Posterior vena cava (tissue), 2 donors: ENCODE data around the gene NSMCE1. TPM values are rescaled to one million over a fixed set of nuclear protein-coding genes. Genes with fewer than 3 reads are reported as not detected.

Source experiments
- DNase-seq: peaks from one replicate; pipeline ENCODE4 v3.0.0-alpha.2; 2020; ENCODE audit warnings: low spot score
- intact Hi-C, 2 donors: fragments of 100-400 bp; cut with DNase I; formaldehyde crosslinking; loops; one replicate each; pipeline versions ENCODE4 v1.14.1 to v1.14.2; 2022 to 2023
- long read RNA-seq, 2 donors: library from polyadenylated mRNA; unstranded; transcript quantifications; one replicate each; pipeline ENCODE4 v2.0.0, GENCODE V29; 2020 to 2021
- total RNA-seq, 2 donors: library from RNA; stranded (reverse); fragmentation: NEBNext Ultra II Directional; extraction: Animal tissue kit (Norgen Biotek cat#: 25700); gene quantifications; one replicate each; pipeline ENCODE4 v1.2.1, GENCODE V29; 2021
- donor health status: DM: yes; HTN: yes; CAD: no.
- donor health status: DM: yes; HTN: yes; CAD: no.

Gene NSMCE1, protein sequence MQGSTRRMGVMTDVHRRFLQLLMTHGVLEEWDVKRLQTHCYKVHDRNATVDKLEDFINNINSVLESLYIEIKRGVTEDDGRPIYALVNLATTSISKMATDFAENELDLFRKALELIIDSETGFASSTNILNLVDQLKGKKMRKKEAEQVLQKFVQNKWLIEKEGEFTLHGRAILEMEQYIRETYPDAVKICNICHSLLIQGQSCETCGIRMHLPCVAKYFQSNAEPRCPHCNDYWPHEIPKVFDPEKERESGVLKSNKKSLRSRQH
- total RNA-seq, result 10 to 100 TPM; 45.3 to 52.0 TPM
- long read RNA-seq, donor 1, transcript NSMCE1-201 (8 exons, 1,067 nt), result major isoform, 5 of 8 reads
- long read RNA-seq, donor 1, partial matches to known transcripts, result 2 of 8 reads
- long read RNA-seq, donor 1, other reads (novel, unspliced or antisense), result 1 of 8 reads
- long read RNA-seq, donor 2, transcript NSMCE1-201 (8 exons, 1,067 nt), result major isoform, 42 of 48 reads
- long read RNA-seq, donor 2, partial matches to known transcripts, result 3 of 48 reads
- long read RNA-seq, donor 2, other reads (novel, unspliced or antisense), result 3 of 48 reads

DNA sequence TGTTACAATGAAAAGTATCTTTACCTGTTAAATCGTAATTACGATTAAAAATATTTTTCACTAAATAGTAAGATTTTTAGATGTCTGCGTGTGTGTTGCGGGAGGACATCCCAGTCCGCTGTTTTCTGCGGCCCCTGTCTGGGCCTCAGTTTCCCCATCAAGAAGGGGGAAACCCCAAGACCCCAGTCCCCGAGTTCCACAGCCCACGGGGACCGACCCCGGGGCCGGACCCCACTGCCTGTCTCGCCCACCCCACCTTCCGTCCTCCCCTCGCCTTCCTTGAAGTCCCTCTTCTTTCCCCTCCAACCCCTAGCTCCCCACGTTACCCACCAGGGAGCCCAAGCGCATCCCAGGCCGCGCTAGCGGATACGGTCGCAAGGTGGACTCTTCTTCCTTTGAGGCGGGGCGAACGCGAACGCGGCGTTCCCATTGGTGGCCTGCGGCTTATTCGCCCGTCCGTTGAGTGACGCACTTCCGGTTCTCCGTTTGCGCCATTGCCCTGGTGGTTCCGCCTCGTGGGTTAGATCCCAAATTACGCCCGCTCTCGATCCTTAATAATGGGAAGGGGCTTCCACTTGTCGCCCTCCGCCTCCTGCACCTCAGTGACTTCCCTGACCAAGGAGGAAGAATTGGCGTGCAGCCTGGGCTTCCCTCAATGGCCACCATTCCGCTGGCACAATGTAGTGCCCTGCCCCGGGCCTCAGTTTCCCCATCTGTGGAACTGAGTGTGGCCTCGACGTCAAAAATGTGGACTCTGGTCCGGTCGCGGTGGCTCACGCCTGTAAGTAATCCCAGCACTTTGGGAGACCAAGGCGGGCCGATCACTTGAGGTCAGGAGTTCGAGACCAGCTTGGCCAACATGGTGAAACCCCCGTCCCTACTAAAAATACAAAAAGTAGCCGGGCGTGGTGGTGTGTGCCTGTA, at the start of gene NSMCE1:
Gene NSMCE1 (minus strand): TSS at position 397 of the 924 bp plus-strand sequence. CDS start 11,202 bp downstream, outside the sequence.
- DNase-seq, result peak; percentile 100
- intact Hi-C loops, result no loop called here

DNA sequence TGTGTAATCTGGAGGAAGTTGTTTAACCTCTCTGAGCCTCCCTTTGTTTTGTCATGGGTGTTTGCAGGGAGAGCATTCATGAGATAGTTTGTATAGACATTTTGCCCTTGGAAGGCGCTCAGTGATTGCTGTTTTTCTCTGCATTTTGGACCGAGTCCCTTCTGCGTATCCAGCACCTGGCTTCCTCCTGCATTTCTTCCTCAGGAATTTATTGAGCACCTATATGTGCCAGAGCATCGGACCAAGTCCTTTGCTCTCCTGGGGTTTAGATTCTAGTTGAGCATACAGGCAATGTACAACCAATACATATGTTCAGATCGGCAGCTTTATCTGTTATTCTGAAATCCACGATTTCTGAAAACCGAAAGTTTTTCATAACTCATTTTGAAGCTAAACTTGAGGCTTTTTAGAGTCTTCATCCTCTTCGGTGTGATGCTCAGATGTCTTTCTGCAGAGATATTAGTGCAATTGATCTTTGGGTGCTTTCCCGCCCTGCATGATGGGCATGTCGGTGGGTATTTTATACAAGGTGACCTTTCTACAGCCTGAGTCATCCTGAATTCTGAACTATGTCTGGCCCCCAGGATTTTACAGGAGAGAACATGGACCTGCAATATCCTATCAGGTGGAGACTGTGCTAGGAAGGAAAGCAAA, 49.3 kb upstream of the NSMCE1 start:
- peak; percentile 10 for DNase-seq
- intact Hi-C loops, result loop anchor here (5.0 to 10.0 kb wide), 2 partner anchors 76 to 83 kb away; no protein-coding TSS in a partner anchor

DNA sequence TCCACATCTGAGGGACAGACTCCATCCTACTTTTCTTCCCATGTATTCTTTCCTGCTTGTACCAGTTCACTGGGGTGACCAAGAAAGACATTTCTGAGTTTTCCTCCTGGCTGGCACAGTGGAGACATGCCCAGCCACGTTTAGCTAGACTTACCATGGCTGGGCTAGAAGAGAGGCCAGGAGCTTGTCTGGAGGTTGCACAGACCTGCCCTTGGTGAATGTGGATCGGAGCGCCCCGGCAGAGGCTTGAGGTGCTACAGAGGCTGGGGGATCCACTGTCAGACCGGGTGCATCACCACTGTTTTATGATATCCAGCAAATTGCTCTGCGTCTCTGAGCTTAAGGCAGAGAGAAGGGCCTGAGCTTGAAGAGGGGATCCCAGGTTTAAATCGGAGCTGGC, 48.7 kb upstream of the NSMCE1 start:
- intact Hi-C loops, result loop anchor here (5.0 to 10.0 kb wide), 2 partner anchors 75 to 83 kb away; no protein-coding TSS in a partner anchor
- DNase-seq, result peak; percentile 58

DNA sequence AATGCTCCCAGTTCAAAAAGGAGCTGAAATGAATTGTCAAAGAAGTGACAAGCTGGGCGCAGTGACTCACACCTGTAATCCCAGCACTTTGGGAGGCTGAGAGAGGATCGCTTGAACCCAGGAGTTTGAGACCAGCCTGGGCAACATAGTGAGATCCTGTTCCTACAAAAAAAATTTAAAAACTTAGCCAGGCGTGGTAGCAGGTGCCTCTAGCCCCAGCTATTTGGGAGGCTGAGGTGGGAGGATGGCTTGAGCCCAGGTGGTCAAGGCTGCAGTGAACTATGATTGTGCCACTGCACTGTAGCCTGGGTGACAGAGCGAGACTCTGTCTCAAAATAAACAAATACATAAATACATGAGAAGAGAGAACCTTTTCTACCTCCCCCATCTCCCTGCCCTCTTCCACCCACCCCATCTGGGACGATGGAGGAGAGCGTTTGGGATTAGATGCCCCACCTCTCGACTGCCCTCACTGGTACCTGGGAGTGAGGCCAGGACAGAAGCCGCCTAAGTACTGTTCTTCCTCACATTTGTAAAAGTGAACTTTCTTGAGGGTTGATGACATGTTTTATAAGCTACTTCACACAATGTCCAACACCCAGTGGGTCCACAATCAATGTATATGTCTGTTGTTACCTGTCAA, 47.6 kb upstream of the NSMCE1 start:
- peak; percentile 61 for DNase-seq
- intact Hi-C loops, result loop anchor here (5.0 to 10.0 kb wide), 2 partner anchors 74 to 81 kb away; no protein-coding TSS in a partner anchor

DNA sequence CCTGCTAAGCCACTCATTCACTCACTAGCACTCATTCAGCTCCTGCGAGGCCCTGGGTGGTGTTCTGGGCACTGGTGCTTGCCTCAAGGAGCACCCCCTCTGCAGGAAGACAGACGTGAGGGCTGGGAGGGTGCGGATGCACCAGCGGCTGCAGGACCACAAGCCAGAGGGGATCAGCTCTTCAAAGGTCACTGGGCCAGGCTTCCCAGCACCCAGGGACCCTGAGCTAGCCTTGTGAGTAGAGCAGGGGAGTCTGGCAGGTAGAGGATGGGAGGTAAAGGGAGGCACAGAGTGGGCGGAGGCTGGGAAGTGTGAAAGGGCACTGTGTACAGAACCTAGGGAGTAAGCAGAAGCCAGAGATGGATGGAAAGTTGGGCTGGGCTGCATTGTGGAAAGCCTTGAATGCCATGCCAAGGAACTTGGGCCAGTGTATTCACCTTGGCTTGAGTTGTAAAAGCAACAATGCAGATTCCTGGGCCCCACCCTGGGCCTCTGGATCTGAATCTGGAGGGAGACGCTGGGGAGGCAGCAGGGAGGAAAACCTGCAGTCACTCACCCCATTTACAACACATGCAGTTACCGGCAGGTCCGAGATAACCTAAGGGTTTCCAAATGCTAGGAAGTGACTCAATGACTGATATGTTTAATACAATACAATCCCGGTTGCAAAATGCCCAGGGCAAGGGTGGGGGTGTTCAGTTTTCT, 46.9 kb upstream of the NSMCE1 start:
- peak; percentile 92 for DNase-seq
- intact Hi-C loops, result loop anchor here (5.0 to 10.0 kb wide), 2 partner anchors 73 to 81 kb away; no protein-coding TSS in a partner anchor

DNA sequence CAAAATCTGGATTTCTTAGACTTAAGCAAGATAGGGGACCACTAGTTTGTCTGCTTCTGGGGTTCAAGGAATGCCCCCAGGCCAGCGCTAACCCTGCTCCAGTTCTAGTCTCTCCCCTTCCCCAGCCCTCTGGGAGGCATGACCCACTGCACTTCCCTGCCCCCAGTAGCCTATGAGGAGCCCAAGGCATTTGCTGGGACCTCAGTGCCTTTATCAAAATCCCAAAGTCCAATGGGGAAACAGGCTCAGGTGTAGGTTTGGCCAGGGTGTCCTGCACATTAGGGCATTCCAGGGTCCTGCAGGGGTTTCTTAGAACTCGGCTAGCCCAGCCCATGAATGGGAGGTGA, 46.4 kb upstream of the NSMCE1 start:
- intact Hi-C loops, result loop anchor here (5.0 to 10.0 kb wide), 2 partner anchors 73 to 80 kb away; no protein-coding TSS in a partner anchor
- no peak for DNase-seq

DNA sequence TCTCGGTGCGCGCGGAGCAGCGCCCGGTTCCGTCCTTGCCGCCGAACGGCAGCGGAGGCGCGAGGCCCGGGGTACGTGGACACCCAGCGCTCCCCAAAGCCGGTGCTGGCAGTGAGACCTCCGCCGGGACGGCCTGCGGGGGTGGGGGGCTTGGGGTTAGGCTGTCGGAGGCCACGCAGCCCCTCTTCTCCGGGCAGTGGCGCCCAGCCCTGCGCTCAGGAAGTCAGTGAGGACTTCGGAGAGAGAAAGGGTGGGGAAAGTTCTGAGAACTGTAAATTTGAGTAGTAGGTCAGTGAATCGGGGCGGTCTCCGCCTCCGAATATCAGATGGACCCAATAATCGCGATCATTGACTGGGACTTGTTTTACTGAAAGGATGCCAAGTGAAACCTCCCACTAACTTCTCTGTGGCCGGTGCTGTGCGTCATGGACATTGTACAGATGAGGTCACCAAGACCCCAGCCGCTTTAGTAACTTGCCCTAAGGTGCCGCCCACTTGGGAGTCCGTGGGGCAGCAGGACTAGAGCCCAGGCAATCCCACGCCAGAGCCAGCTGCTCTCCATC, 45.7 kb upstream of the NSMCE1 start:
- peak; percentile 93 for DNase-seq
- intact Hi-C loops, result loop anchor here in 1 of 2 donors (10.0 kb wide), 1 partner anchor 79 kb away; no protein-coding TSS in a partner anchor

DNA sequence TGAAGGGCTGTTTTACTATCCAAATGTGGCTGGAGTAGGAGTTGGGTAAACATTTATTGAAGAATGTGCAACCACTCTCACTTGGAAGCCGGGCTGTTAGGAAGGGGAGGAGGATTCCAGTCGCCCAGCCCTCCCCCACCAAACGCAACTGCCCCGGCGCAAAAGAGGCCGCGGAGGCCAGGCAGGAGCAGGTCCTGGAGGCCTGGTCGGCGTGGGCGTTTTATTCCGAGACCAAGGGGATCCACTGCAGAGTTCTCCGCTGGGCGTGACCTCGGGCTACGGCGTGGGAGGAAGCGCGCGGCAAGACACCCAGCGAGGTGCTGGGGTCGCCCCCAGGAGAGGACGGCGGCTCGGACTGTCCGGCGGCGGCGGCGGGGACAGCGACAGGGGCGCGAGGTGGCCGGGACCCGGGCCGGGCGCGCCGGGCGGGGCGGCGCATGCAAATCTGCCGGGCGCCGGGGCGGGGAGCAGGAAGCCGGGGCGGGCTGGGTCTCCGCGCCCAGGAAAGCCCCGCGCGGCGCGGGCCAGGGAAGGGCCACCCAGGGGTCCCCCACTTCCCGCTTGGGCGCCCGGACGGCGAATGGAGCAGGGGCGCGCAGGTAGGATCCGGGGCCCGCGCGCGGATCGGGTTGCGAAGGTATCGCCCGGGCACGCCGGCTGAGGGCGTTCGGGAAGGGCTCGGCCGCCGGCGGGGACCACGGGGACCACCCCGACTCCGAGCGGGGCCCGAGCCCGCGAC, 45.0 kb upstream of the NSMCE1 start, which contains the start of gene IL4R:
Gene IL4R (plus strand): TSS at position 553 of the 739 bp plus-strand sequence. CDS start 26,230 bp downstream, outside the sequence.
- DNase-seq, result peak; percentile 96
- intact Hi-C loops, result loop anchor here in 1 of 2 donors (10.0 kb wide), 1 partner anchor 79 kb away; no protein-coding TSS in a partner anchor

DNA sequence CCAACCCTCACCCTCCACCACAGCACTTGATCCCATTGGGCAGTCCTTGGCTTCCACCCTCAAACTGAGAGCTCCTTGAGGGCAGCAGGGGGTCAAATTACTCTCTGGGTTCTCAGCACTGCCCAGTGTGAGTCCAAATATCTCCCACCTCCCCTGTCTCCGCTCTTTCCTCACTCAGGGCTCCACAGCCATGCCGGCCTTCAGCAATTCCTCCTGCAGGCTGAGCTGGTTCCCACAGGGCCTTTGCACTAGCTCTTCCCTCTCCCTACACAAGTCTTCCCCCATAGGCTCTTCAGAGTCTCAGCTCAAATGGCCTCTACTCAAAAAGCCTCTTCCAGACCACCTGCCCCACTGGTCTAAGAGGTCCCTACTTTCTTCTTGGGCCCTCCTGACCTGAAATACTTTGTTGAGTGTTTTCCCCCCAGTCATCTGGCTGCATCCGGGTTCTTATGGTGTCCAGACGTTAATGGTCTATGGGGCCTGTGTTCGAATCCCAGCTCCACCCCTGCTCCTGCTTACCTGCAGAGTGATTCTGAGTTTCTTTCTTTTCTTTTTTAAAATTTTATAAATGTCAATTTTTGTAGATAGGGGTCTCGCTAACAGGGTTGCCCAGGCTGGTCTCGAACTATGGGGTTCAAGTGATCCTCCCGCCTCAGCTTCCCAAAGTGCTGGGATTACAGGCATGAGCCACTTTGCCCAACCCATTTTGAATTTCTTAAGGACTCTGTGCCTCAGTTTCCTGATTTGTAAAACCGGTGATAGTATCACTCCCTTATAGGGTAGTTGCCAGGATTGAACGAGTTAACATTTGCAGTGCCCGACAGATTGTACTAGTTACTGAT, 44.2 kb upstream of the NSMCE1 start:
- intact Hi-C loops, result loop anchor here in 1 of 2 donors (10.0 kb wide), 1 partner anchor 78 kb away; no protein-coding TSS in a partner anchor
- DNase-seq, result no peak

DNA sequence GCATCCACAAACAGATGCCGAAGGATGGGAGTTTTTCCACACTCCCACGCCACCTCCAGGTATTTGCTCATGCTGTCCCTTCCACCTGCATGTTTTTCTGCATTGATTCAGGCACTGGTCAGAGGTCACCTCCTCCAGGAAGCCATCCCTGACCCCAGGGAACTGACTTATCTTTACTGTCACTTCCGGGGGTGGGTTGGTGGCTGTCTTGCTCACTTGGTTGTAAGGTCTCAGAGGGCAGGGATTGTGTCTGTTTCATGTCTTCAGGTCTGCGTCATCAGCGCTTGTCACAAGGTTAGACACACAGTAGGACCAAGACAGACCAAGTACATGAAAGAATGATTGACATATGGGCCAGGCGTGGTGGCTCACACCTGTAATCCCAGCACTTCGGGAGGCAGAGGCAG, 43.3 kb upstream of the NSMCE1 start:
- DNase-seq, result no peak
- intact Hi-C loops, result loop anchor here in 1 of 2 donors (10.0 kb wide), 1 partner anchor 77 kb away; no protein-coding TSS in a partner anchor

DNA sequence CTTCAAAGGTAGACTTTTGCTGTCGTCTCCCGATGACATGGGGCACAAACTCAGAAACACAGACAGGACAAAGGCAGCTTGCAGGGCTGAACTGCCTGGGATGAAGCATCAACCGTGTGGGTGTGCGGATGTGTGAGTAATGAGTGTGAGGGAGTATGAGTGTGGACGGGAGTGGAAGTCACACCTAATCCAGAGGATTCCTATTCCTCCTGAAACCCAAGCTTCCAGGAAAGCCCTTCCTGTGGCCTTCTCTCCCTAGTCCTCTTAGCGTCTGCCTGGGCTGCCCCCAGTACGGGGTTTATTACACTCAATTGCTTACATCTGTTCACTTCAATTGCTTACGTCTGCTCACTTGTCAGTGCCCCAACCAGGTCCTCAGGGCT, 42.9 kb upstream of the NSMCE1 start:
- intact Hi-C loops, result loop anchor here in 1 of 2 donors (10.0 kb wide), 1 partner anchor 77 kb away; no protein-coding TSS in a partner anchor
- DNase-seq, result no peak

DNA sequence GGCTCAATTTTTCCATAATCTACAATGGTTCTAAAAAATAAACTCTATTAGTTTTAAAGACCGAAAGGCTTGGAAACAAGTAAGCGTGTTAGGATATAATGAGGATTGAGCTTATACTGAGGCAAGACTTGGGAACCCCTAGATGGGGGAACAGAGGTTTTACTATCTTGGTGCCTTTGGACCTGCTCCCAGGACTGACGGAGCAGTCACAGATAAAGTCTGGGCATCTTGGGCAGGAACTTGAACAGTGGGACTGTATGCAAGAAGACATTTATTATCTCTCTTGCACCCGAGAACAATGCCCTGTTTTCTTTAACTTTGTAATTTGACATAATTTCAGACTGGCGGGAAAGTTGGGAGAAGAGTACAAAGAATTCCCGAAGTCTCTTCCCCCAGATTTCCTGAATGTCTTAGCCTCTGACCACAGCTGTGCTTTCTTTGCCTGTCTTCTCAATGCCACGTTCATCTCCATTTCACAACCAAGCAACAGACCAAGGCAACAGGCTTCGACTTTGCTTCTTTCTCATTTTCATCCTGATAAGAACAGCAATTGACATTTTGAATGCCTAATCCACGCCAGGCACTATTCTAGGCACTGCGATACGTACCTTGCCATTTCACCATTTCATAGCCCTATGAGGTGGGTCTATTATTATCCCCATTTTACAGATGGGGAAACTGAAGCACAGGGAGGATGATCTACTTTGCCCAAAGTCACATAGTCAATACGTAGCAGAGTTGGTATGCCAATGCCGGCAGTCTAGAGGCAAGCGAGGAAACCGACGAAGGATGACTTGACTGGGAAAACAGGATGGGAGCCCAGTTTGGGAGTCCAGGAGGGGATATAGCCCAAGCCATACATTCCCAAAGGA, 42.2 kb upstream of the NSMCE1 start:
- intact Hi-C loops, result loop anchor here in 1 of 2 donors (10.0 kb wide), 1 partner anchor 76 kb away; no protein-coding TSS in a partner anchor
- DNase-seq, result peak; percentile 43

DNA sequence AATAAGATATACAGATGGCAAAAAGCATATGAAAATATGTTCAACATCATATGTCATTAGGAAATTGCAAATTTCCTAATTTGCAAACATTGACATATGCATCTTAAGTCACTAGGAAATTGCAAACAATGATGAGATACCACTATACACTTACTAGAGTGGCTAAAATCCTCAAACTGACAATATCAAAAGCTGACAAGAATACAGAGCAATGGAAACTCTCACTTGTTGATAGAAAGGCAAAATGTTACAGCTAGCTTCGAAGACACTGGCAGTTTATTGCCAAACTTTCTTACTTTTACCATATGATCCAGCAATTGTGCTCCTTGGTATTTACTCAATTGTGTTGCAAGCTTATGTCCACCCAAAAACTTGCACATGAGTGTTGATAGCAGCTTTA, 40.2 kb upstream of the NSMCE1 start:
- intact Hi-C loops, result loop anchor here in 1 of 2 donors (10.0 kb wide), 1 partner anchor 394 kb away; no protein-coding TSS in a partner anchor
- DNase-seq, result no peak

DNA sequence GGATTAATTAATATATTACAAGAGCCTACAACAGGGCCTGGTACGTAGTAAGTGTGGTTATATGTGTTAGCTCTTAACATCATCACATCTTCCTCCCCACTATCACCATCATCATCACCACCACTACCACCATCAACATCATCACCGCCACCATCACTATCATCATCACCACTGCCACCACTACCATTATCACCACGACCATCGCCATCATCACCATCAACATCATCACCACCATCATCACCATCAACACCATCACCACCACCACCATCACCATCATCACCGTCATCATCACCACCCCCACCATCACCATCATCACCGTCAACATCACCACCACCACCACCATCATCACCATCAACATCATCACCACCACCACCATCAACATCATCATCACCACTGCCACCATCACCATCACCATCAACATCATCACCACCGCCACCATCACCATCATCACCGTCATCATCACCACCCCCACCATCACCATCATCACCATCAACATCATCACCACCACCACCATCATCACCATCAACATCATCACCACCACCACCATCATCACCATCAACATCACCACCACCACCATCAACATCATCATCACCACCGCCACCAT, 37.4 kb upstream of the NSMCE1 start:
- DNase-seq, result peak; percentile 41
- intact Hi-C loops, result loop anchor here in 1 of 2 donors (10.0 kb wide), 1 partner anchor 391 kb away; no protein-coding TSS in a partner anchor
